ENCODE measurements around the gene MYOZ2.

MYOZ2 gene

DNA sequence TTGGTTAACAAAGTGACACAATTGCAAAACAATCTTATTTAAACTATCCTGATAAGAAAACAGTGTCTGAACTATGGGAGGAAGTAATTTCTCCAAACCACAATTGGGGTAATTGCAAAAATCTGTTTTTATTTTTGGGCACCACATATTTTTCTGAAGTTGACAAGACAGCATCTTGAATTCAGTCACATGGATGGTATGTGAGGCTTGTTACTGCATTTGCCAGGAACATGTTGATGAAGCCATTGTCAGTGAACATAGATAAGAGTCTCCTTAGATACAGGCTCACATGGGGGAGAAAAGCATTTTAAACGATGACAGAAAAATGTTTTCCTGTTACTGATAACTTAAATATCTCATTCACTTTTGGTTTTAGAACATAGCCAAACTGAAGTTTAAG lies 71.4 kb downstream of the MYOZ2 start:
- no peak for TF ChIP-seq EZH2phosphoT487 (IDR thresholded peaks at IDR 0.05; ENCODE audit: low read depth)
- no peak for TF ChIP-seq CTCF (IDR thresholded peaks at IDR 0.05; ENCODE audit: low read depth, low read length)
- peaks cover 8% of the 10 kb centered on the region; the same call in 1 of the 2 replicates for H3K27me3 ChIP-seq (ENCODE audit: low read depth, low read length)
- no peak overlapping the region for H3K27ac ChIP-seq (ENCODE audit: low read length)
- no peaks in the 10 kb centered on the region for H3K9me3 ChIP-seq (ENCODE audit: insufficient read depth, low read length)
- H3K4me2 ChIP-seq (ENCODE audit: low read length), result no peak overlapping the region
- no peaks in the 10 kb centered on the region for H3K36me3 ChIP-seq (replicated peaks; ENCODE audit: low read depth, low read length)
- H3K4me3 ChIP-seq (ENCODE audit: low read length), result no peak overlapping the region
- H3K79me2 ChIP-seq (ENCODE audit: low read length), result no peaks in the 10 kb centered on the region
- H4K20me1 ChIP-seq (ENCODE audit: insufficient read depth, low read length), result no peaks in the 10 kb centered on the region
- H3K4me1 ChIP-seq (ENCODE audit: low read length), result peaks cover 21% of the 10 kb centered on the region
- H2AFZ ChIP-seq (ENCODE audit: low read depth, low read length), result no peak overlapping the region
- no peak overlapping the region for H3K9ac ChIP-seq (ENCODE audit: low read length)

- H3K36me3 ChIP-seq (replicated peaks; ENCODE audit: low read depth, low read length), result no peaks in the 10 kb centered on the region
- H3K4me1 ChIP-seq (ENCODE audit: low read length), result peaks cover 26% of the 10 kb centered on the region
- H3K4me3 ChIP-seq (ENCODE audit: low read length), result no peak overlapping the region
- TF ChIP-seq CTCF (IDR thresholded peaks at IDR 0.05; ENCODE audit: low read depth, low read length) (no peak), EZH2phosphoT487 (IDR thresholded peaks at IDR 0.05; ENCODE audit: low read depth) (no peak)
- H2AFZ ChIP-seq (ENCODE audit: low read depth, low read length), result no peak overlapping the region
- no peak overlapping the region for H3K27ac ChIP-seq (ENCODE audit: low read length)
- H3K9ac ChIP-seq (ENCODE audit: low read length), result no peak overlapping the region
- no peaks in the 10 kb centered on the region for H4K20me1 ChIP-seq (ENCODE audit: insufficient read depth, low read length)
- no peaks in the 10 kb centered on the region for H3K9me3 ChIP-seq (ENCODE audit: insufficient read depth, low read length)
- H3K4me2 ChIP-seq (ENCODE audit: low read length), result no peak overlapping the region
- peaks cover 3% of the 10 kb centered on the region; the same call in 1 of the 2 replicates for H3K79me2 ChIP-seq (ENCODE audit: low read length)
- H3K27me3 ChIP-seq (ENCODE audit: low read depth, low read length), result peaks cover 8% of the 10 kb centered on the region; the same call in 1 of the 2 replicates
Measured at GRCh38 chr4:119209077-119209476, 73.4 kb downstream of the MYOZ2 start.

GRCh38 chr4:119209586-119209985 lies 74.0 kb downstream of the MYOZ2 start:
- no peaks in the 10 kb centered on the region for H3K36me3 ChIP-seq (replicated peaks; ENCODE audit: low read depth, low read length)
- TF ChIP-seq CTCF (IDR thresholded peaks at IDR 0.05; ENCODE audit: low read depth, low read length) (no peak), EZH2phosphoT487 (IDR thresholded peaks at IDR 0.05; ENCODE audit: low read depth) (no peak)
- H3K79me2 ChIP-seq (ENCODE audit: low read length), result peaks cover 3% of the 10 kb centered on the region; the same call in 1 of the 2 replicates
- H3K4me2 ChIP-seq (ENCODE audit: low read length), result no peak overlapping the region
- peaks cover 8% of the 10 kb centered on the region; the same call in 1 of the 2 replicates for H3K27me3 ChIP-seq (ENCODE audit: low read depth, low read length)
- no peaks in the 10 kb centered on the region for H4K20me1 ChIP-seq (ENCODE audit: insufficient read depth, low read length)
- peaks cover 28% of the 10 kb centered on the region for H3K4me1 ChIP-seq (ENCODE audit: low read length)
- H3K9ac ChIP-seq (ENCODE audit: low read length), result no peak overlapping the region
- H3K9me3 ChIP-seq (ENCODE audit: insufficient read depth, low read length), result no peaks in the 10 kb centered on the region
- no peak overlapping the region for H2AFZ ChIP-seq (ENCODE audit: low read depth, low read length)
- no peak overlapping the region for H3K4me3 ChIP-seq (ENCODE audit: low read length)
- H3K27ac ChIP-seq (ENCODE audit: low read length), result no peak overlapping the region

DNA sequence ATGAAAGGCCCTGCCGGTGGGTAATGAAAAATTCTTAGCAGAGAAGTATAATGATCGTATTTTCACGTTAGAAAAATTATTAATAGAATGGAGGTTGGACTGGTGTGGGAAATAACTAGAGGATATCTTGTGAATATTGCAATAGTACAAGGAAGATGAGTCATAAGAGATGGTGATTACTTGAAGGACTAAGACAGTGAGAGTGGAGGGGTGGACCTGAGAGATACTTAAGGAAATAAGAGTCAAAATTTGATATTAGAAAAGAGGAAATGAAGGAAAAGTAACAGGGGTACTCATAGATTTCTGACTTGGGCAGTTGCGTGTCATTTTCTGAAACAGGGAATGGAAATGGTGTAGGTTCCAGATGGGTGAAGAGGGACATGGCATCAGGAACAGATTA lies 75.1 kb downstream of the MYOZ2 start:
- H4K20me1 ChIP-seq (ENCODE audit: insufficient read depth, low read length), result no peaks in the 10 kb centered on the region
- H3K27me3 ChIP-seq (ENCODE audit: low read depth, low read length), result peaks cover 8% of the 10 kb centered on the region; the same call in 1 of the 2 replicates
- no peak overlapping the region for H3K27ac ChIP-seq (ENCODE audit: low read length)
- peaks cover 28% of the 10 kb centered on the region for H3K4me1 ChIP-seq (ENCODE audit: low read length)
- TF ChIP-seq CTCF (IDR thresholded peaks at IDR 0.05; ENCODE audit: low read depth, low read length) (no peak), EZH2phosphoT487 (IDR thresholded peaks at IDR 0.05; ENCODE audit: low read depth) (no peak)
- H3K79me2 ChIP-seq (ENCODE audit: low read length), result peaks cover 3% of the 10 kb centered on the region; the same call in 1 of the 2 replicates
- H3K4me3 ChIP-seq (ENCODE audit: low read length), result no peak overlapping the region
- no peaks in the 10 kb centered on the region for H3K36me3 ChIP-seq (replicated peaks; ENCODE audit: low read depth, low read length)
- H3K4me2 ChIP-seq (ENCODE audit: low read length), result no peak overlapping the region
- H2AFZ ChIP-seq (ENCODE audit: low read depth, low read length), result no peak overlapping the region
- no peak overlapping the region for H3K9ac ChIP-seq (ENCODE audit: low read length)
- no peaks in the 10 kb centered on the region for H3K9me3 ChIP-seq (ENCODE audit: insufficient read depth, low read length)

Measured in OCI-LY3 (cell line).